AG08396 (cell line): Measurements from ENCODE around the gene SART3.
"Not testable (repeated sequence)": the region's sequence is repeated elsewhere in the genome, so short reads cannot be mapped to it uniquely, and the experiment has no call there.

Source experiments
- DNase-seq: peaks from one replicate; pipeline ENCODE4 v3.0.0; 2012; ENCODE audit warnings: low spot score, mixed read lengths

The SART3 gene

GRCh38 chr12:108596854-108597558 is 36.0 kb upstream of the SART3 start:
- no peak for DNase-seq

DNA sequence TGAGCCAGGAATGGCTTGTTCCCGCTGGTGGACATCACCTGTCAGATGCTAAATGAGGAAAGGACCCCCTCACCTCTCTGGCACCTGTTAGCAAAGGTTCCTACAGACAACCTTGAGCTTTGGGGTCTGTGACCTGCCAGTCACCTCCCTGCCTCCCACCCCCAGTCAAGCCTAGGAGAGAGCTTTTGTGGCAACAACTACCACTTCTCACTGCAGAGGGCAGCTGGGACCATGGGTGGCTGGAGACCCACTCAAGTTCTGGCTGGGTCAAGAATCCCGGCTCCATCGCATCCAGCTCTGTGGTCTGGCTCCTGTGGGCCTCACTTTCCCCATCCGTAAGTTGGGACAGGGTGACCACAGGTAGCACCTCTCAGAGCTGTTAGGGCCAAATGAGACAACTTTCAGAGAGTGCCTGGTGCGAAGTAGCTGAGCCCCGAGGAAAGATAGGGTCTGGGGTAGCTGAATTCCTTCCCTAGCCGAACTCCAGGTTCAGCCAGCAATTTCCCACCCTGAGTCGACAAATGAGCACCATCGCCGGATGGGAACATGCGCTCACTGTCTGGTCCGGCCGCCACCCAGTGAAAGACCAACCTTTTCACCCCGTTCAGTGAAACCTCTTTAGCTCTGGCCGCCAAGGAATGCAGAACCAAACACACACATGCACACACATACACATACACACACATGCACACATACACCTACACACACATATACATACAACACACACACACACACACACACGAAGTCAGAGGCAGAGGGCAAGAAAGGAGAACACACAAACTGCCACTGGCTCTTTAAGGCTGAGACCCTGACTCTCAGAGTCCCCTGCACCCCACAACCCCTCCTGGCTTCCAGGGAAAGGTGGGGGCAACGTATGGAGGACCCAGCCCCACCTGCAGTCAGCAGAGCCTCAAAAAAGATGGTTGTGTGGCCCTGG is 35.0 kb upstream of the SART3 start:
- DNase-seq, result no peak

DNA sequence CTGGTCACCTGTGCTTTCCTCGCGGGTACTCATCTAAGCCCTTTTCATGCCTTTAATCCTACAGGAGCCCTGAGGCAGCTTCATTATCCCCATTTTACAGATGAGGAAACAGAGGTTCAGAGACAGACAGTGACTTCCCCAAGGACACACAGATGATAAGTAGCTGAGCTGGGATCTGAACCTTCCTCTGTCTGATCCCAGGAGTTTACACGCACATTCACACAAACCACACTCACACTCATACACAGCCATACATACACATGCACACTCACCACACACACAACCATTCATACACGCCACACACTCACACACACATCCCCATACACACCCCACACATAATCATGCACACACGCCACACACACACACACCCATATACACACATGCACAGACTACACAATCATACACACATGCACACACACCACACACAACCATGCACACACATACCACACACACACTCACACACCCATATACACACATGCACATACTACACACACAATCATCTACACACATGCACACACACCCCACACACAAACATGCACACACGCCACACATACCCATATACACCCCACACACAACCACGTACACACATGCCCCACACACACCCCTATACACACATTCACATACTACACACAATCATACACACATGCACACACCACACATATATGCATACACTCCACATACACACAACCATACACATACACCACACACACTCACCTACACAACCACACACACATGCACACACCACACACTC is 34.2 kb upstream of the SART3 start:
- no peak for DNase-seq

- no peak for DNase-seq
These were observed 33.4 kb upstream of the SART3 start for GRCh38 chr12:108594323-108594903.

DNA sequence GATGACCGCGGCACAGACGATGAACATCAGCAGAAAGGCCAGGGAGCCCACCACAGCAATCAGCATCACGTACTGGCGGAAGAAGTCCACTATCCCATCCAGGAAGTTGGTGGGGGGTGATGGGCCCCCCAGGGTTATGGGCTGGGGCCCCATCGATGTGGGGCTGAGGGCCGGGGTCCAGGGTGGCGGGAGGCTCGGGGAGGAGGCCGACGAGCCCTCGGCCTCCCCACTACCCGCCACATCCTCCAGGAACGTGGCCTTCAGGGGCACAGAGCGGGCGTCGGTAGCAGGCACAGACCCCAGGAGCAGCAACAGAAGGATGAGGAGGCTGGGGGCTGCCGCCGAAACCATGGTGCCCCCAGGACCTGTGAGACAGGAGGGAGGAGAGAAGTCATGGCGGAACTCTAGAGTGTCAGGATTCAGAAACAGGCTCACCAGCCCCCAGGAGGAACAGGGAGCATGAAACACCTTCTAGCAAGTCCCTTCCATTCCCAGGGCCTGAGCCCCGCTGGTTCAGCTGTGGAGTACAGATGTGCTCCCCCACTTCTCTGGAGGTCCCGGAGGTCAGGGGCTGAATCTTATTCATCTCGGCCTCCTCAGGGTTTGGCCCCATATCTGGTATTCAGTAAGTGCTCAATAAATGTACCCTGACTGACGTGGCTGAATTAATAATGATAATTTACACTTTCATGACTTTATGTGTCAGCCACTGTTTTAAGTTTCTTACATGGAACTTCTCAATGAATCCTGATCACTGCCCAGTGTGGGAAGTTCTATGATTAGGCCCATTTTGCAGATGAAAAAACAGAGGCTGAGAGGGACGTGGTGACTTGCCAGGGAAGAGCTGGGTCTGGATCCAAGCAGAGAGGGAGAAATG is 31.3 kb upstream of the SART3 start:
- DNase-seq, result no peak

DNA sequence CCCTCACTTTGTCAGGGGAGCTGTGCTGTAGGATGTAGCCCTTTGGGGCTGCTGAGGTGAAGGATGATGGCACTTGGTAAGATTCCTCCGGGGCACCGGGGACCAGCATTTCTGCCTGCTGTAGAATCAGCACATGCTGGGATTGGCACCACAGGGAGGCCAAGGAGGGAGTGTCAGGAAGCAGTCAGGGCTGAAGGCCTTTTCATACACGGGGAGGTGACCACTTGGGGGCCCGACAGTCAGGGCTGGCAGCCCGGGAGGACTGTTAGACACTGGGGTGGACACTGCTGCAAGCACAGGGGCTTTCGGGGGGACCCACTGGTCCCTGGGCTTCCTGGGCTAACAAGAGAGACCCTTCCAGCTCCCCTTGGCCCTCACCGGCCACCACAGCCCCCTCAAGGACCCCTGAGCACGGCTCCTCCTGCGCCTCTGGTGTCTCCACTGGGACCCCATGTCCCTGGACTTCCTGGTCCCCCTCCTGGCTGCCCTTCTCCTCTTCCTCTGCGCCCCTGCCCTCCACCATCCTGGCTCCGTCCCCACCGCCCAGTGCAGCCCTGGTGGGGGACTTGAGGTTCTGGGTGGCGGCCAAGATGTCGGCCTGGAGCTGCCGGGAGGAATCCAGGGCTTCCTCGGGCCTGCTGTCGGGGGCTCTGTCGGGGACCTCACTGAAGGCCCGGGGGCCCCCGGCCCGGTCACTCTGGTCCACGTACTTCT is 30.5 kb upstream of the SART3 start:
- no peak for DNase-seq

DNA sequence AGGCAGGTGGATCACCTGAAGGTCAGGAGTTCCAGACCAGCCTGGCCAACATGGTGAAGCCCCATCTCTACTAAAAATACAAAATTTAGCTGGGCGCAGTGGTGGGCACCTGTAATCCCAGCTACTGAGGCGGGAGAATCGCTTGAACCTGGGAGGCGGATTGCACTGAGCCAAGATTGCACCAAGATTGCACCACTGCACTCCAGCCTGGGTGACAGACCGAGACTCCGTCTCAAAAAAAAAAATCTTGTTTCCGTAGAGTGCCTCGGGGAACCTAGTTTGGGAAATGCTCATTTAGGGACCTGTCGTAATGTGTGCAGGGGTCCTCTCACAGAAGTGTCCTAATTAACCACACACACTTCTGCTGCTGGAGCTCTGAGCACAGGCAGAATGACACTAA is 29.5 kb upstream of the SART3 start:
- not testable (repeated sequence) for DNase-seq

DNA sequence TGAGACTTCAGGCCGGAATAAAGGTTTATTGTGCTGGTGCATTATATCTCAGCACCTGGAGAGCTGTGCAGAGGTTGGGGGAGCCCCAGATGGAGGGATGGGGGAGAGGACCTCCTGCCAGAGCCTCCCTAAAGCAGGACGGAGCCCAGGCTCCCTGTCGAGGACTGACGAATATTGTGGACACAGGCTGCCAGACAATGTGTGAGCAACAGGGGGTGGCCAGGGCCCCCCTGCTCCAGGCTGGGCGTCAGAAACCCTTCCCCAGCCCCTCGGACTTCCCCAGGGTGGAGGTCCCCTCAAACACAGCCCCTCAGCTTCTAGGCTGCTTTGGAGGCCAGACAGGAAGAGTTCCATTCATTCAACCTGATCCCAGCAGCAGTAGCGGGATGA is 28.9 kb upstream of the SART3 start:
- DNase-seq, result no peak

GRCh38 chr12:108589028-108589839 is 28.3 kb upstream of the SART3 start:
- DNase-seq, result no peak

DNA sequence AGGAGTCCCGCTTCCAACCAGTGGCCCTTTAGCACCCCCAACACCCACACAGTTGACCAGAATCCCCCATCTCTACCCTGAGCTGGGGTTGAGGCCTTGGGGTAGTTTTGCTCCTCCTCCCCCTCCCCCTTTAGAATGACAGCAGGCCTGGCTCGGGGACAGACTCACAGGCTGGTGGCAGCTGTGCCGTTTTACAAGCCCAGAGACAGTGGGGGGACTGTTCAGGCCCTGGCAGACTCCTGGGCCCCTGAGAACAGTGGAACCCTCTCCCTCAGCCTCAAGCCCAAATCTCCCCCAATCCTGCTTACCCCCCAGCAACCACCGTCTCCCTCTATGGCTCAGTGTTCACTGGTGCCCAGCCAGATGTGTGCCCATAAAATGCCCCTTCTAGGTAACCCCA is 26.9 kb upstream of the SART3 start:
- no peak for DNase-seq

DNA sequence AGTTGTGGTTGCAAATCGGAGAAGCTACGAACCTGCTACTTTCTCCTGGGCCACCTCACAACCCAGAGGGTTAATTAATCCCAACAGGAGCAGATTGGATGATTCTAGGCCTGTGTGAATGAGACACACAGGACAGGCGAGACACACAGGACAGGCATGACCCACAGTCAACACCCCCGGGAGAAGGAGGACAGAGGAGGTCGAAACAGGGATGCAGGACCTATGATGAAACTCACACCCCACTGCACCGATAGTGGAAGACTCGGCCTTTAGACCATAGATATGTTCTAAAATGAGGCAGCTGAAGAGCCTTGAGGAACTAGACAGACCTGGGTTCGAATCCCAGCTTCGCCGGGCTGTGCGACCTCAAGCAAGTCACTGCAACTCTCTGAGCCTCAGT is 25.3 kb upstream of the SART3 start:
- no peak for DNase-seq

DNA sequence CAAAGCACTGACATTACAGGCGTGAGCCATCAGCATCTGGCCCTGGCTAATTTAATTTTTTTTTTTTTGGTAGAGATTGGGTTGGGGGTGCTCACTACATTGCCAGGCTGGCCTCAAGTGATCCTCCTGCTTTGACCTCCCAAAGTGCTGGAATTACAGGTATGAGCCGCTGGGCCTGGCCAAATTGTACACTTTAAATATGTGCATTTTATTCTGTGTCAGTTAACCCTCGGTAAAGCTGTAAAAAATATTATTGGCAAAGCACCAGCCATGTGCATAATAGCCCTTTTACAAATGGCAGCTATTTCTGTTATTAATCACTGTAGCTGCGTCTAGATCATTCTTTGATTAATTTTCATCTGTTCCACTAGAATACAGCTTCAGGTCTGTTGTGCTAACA is 24.9 kb upstream of the SART3 start:
- DNase-seq, result no peak

DNA sequence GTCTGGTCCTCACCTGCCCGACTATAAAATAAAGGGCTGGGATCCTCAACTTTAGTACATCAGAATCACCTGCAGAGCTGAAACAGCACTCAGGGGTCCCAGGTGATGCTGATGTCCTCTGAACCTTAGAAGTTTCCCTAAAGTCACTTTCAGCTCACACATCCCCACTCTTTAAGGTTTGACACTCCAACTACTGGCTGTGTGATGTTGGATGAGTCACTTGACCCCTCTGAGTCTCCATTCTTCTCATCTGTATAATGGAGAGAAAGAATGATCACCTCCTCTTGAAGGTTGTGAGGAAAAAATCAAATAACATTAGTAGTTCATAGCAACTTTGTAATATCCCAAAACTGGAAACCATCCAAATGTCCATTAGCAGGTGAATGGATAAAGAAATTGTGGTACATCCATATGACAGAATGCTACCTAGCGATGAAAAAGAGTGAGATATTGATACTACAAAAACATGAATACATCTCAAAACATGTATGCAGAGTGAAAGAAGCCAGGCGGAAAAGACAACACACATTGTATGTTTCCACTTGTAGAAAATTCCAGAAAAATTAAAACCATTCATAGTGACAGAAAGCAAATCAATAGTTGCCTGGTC is 23.6 kb upstream of the SART3 start:
- no peak for DNase-seq

DNA sequence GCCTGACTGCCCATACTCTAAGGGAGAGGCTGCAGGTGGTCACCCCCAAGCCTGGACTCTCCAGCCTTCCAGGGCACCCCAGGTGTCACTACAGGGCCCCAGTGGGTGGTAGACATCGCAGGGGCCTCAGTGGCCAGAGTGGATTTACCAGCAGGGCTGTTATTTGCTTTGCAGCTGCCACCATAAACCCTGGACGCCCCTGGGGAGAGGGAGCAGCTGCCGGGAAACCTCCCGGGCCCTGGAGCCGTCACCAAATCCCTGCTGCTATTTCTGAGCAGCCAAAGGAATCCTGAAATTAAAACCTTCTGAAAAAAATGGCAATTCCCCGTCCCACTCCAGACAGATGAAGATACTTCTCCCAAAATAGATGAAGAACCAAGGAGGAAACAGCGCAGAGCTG is 23.0 kb upstream of the SART3 start:
- no peak for DNase-seq

- no peak for DNase-seq
These were observed 22.2 kb upstream of the SART3 start for GRCh38 chr12:108582978-108583770.

- DNase-seq, result no peak
These were observed 21.5 kb upstream of the SART3 start for GRCh38 chr12:108582509-108582908.

- DNase-seq, result no peak
These were observed 20.6 kb upstream of the SART3 start for GRCh38 chr12:108581311-108582227.
